ENCODE data around the gene OSBPL1A.

The OSBPL1A gene

GRCh38 chr18:24268784-24269550 is 128.7 kb downstream of the OSBPL1A start:
- no peak for TF ChIP-seq TAF1 (IDR thresholded peaks at IDR 0.05; ENCODE audit: borderline replicate concordance, insufficient read depth, low read length)
- TF ChIP-seq POLR2AphosphoS5 (IDR thresholded peaks at IDR 0.05; ENCODE audit: low read depth, low read length), result no peak
- TF ChIP-seq REST (IDR thresholded peaks at IDR 0.05; ENCODE audit: insufficient read depth in 1 of 2, low read depth in 2 of 2, low read length in 2 of 2), result no peak
- no peak for TF ChIP-seq SIN3A (IDR thresholded peaks at IDR 0.05; ENCODE audit: borderline replicate concordance, insufficient read depth, low read length)
- no peak for TF ChIP-seq FOXP2 (optimal IDR thresholded peaks at IDR 0.05; ENCODE audit: borderline replicate concordance, extremely low read depth, extremely low read length, insufficient read depth)

DNA sequence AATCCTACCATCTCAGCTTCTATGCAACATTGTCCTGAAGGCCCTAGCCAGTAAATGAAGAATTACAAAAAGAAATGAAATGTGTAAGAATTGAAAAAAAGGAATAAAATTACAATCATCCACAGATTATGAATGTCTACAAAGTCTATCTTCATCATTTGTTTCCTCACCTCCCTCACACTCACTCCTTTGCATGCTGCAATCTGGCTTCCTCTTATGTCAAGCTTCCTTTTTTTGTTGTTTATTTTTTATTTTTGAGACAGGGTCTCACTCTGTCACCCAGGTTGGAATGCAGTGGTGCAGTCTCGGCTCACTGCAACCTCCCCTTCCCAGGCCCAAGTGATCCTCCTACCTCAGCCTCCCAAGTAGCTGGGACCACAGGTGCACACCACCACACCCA is 129.7 kb downstream of the OSBPL1A start:
- no peak for TF ChIP-seq FOXP2 (optimal IDR thresholded peaks at IDR 0.05; ENCODE audit: borderline replicate concordance, extremely low read depth, extremely low read length, insufficient read depth)
- TF ChIP-seq REST (IDR thresholded peaks at IDR 0.05; ENCODE audit: insufficient read depth in 1 of 2, low read depth in 2 of 2, low read length in 2 of 2), result no peak
- no peak for TF ChIP-seq SIN3A (IDR thresholded peaks at IDR 0.05; ENCODE audit: borderline replicate concordance, insufficient read depth, low read length)
- no peak for TF ChIP-seq POLR2AphosphoS5 (IDR thresholded peaks at IDR 0.05; ENCODE audit: low read depth, low read length)
- no peak for TF ChIP-seq TAF1 (IDR thresholded peaks at IDR 0.05; ENCODE audit: borderline replicate concordance, insufficient read depth, low read length)

- TF ChIP-seq TAF1 (IDR thresholded peaks at IDR 0.05; ENCODE audit: borderline replicate concordance, insufficient read depth, low read length), result no peak
- TF ChIP-seq SIN3A (IDR thresholded peaks at IDR 0.05; ENCODE audit: borderline replicate concordance, insufficient read depth, low read length), result no peak
- TF ChIP-seq REST (IDR thresholded peaks at IDR 0.05; ENCODE audit: insufficient read depth in 1 of 2, low read depth in 2 of 2, low read length in 2 of 2), result no peak
- no peak for TF ChIP-seq POLR2AphosphoS5 (IDR thresholded peaks at IDR 0.05; ENCODE audit: low read depth, low read length)
- no peak for TF ChIP-seq FOXP2 (optimal IDR thresholded peaks at IDR 0.05; ENCODE audit: borderline replicate concordance, extremely low read depth, extremely low read length, insufficient read depth)
These were observed 131.5 kb downstream of the OSBPL1A start for GRCh38 chr18:24266131-24266530.

- TF ChIP-seq FOXP2 (optimal IDR thresholded peaks at IDR 0.05; ENCODE audit: borderline replicate concordance, extremely low read depth, extremely low read length, insufficient read depth), result no peak
These were observed 132.0 kb downstream of the OSBPL1A start for GRCh38 chr18:24265502-24266064.

DNA sequence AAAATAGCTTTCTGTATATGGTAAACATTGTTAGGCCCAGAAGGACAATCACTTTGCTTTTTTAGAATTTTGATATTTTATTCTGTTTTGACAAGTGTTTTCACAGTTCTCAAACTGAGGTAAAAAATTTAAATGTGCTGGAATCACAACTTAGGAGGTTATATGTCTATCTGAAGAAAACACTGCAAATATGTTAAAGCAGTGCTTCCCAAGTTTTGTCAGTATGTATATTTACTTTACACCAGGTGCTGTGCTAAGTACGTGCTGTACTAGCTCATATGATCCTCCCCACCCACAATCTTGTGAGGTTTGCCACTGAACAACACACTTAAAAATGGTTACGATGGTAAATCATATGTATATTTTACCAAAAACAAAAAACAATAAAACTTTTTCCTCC is 134.6 kb downstream of the OSBPL1A start:
- no peak for TF ChIP-seq FOXP2 (optimal IDR thresholded peaks at IDR 0.05; ENCODE audit: borderline replicate concordance, extremely low read depth, extremely low read length, insufficient read depth)

- TF ChIP-seq POLR2AphosphoS5 (IDR thresholded peaks at IDR 0.05; ENCODE audit: low read depth, low read length) (no peak), FOXP2 (optimal IDR thresholded peaks at IDR 0.05; ENCODE audit: borderline replicate concordance, extremely low read depth, extremely low read length, insufficient read depth) (no peak), SIN3A (IDR thresholded peaks at IDR 0.05; ENCODE audit: borderline replicate concordance, insufficient read depth, low read length) (no peak), TAF1 (IDR thresholded peaks at IDR 0.05; ENCODE audit: borderline replicate concordance, insufficient read depth, low read length) (no peak), REST (IDR thresholded peaks at IDR 0.05; ENCODE audit: insufficient read depth in 1 of 2, low read depth in 2 of 2, low read length in 2 of 2) (no peak)
These were observed 135.5 kb downstream of the OSBPL1A start for GRCh38 chr18:24262087-24262486.

Data from PFSK-1 (cell line).